Measurements from ENCODE around the gene NBPF3. TPM values are rescaled to one million over a fixed set of nuclear protein-coding genes. Genes with fewer than 3 reads are reported as not detected.

The NBPF3 gene
- total RNA-seq, 1 donor from 2014 or later: 19.4 TPM

- no peaks in the 10 kb centered on the region for H3K9me3 Mint-ChIP-seq (ENCODE audit: low read depth)
- H3K36me3 Mint-ChIP-seq (ENCODE audit: insufficient read depth): no peaks in the 10 kb centered on the region
- no peak overlapping the region for H3K27ac Mint-ChIP-seq
- peak overlapping the region; percentile 60 for H3K4me3 Mint-ChIP-seq (ENCODE audit: low read depth)
- peaks cover 7% of the 10 kb centered on the region for H3K4me1 Mint-ChIP-seq (ENCODE audit: low read depth)
- TF ChIP-seq CTCF (IDR thresholded peaks at IDR 0.05; ENCODE audit: unreplicated experiment): peak; percentile 9
- DNase-seq (ENCODE audit: low spot score, unreplicated experiment): no peak
- peaks cover 43% of the 10 kb centered on the region for H3K27me3 Mint-ChIP-seq
Measured at GRCh38 chr1:21510885-21511578, 71.1 kb downstream of the NBPF3 start.

GRCh38 chr1:21511579-21512522, 71.9 kb downstream of the NBPF3 start:
- Mint-ChIP-seq H3K4me1 (ENCODE audit: low read depth) (peaks cover 7% of the 10 kb centered on the region), H3K4me3 (ENCODE audit: low read depth) (no peak overlapping the region), H3K9me3 (ENCODE audit: low read depth) (no peaks in the 10 kb centered on the region), H3K27me3 (peaks cover 35% of the 10 kb centered on the region), H3K36me3 (ENCODE audit: insufficient read depth) (no peaks in the 10 kb centered on the region), H3K27ac (no peak overlapping the region)
- TF ChIP-seq CTCF (IDR thresholded peaks at IDR 0.05; ENCODE audit: unreplicated experiment): no peak
- no peak for DNase-seq (ENCODE audit: low spot score, unreplicated experiment)

- no peaks in the 10 kb centered on the region for H3K36me3 Mint-ChIP-seq (ENCODE audit: insufficient read depth)
- H3K27me3 Mint-ChIP-seq: peaks cover 18% of the 10 kb centered on the region
- no peak overlapping the region for H3K4me3 Mint-ChIP-seq (ENCODE audit: low read depth)
- H3K4me1 Mint-ChIP-seq (ENCODE audit: low read depth): peaks cover 5% of the 10 kb centered on the region
- H3K27ac Mint-ChIP-seq: no peak overlapping the region
- no peaks in the 10 kb centered on the region for H3K9me3 Mint-ChIP-seq (ENCODE audit: low read depth)
- no peak for TF ChIP-seq CTCF (IDR thresholded peaks at IDR 0.05; ENCODE audit: unreplicated experiment)
- no peak for DNase-seq (ENCODE audit: low spot score, unreplicated experiment)
Measured at GRCh38 chr1:21514245-21514644, 74.3 kb downstream of the NBPF3 start.

GRCh38 chr1:21517161-21517589, 77.2 kb downstream of the NBPF3 start:
- no peak for TF ChIP-seq CTCF (IDR thresholded peaks at IDR 0.05; ENCODE audit: unreplicated experiment)
- H3K4me1 Mint-ChIP-seq (ENCODE audit: low read depth): no peaks in the 10 kb centered on the region
- no peak overlapping the region for H3K4me3 Mint-ChIP-seq (ENCODE audit: low read depth)
- H3K27me3 Mint-ChIP-seq: no peaks in the 10 kb centered on the region
- DNase-seq (ENCODE audit: low spot score, unreplicated experiment): no peak
- no peaks in the 10 kb centered on the region for H3K36me3 Mint-ChIP-seq (ENCODE audit: insufficient read depth)
- no peaks in the 10 kb centered on the region for H3K9me3 Mint-ChIP-seq (ENCODE audit: low read depth)
- H3K27ac Mint-ChIP-seq: no peak overlapping the region

GRCh38 chr1:21517660-21518480, 77.9 kb downstream of the NBPF3 start:
- Mint-ChIP-seq H3K9me3 (ENCODE audit: low read depth) (no peaks in the 10 kb centered on the region), H3K27ac (no peak overlapping the region), H3K4me1 (ENCODE audit: low read depth) (no peaks in the 10 kb centered on the region), H3K27me3 (no peaks in the 10 kb centered on the region), H3K36me3 (ENCODE audit: insufficient read depth) (no peaks in the 10 kb centered on the region), H3K4me3 (ENCODE audit: low read depth) (no peak overlapping the region)
- DNase-seq (ENCODE audit: low spot score, unreplicated experiment): no peak
- TF ChIP-seq CTCF (IDR thresholded peaks at IDR 0.05; ENCODE audit: unreplicated experiment): no peak
